ENCODE results near the gene ANKRD13C.
A peak's percentile ranks its signal among the peaks of the same experiment; 100 is the strongest.

Gene ANKRD13C

GRCh38 chr1:70295749-70296148, 58.8 kb downstream of the ANKRD13C start:
- no peak for DNase-seq (ENCODE audit: low spot score)

- DNase-seq (ENCODE audit: low spot score), result no peak
These were observed 61.2 kb downstream of the ANKRD13C start for GRCh38 chr1:70293186-70293843.

- no peak for DNase-seq (ENCODE audit: low spot score)
These were observed 64.3 kb downstream of the ANKRD13C start for GRCh38 chr1:70290218-70290617.

GRCh38 chr1:70288166-70288565, 66.4 kb downstream of the ANKRD13C start:
- no peak for DNase-seq (ENCODE audit: low spot score)

GRCh38 chr1:70286453-70286852, 68.1 kb downstream of the ANKRD13C start:
- DNase-seq (ENCODE audit: low spot score), result no peak

- no peak for DNase-seq (ENCODE audit: low spot score)
These were observed 70.2 kb downstream of the ANKRD13C start for GRCh38 chr1:70284366-70284765.

GRCh38 chr1:70278710-70279109, 75.8 kb downstream of the ANKRD13C start:
- DNase-seq (ENCODE audit: low spot score), result no peak

- DNase-seq (ENCODE audit: low spot score), result no peak
These were observed 76.6 kb downstream of the ANKRD13C start for GRCh38 chr1:70277875-70278274.

- DNase-seq (ENCODE audit: low spot score), result no peak
These were observed 88.6 kb downstream of the ANKRD13C start for GRCh38 chr1:70265946-70266345.

- no peak for DNase-seq (ENCODE audit: low spot score)
These were observed 89.7 kb downstream of the ANKRD13C start for GRCh38 chr1:70264839-70265238.

GRCh38 chr1:70256664-70257063, 97.9 kb downstream of the ANKRD13C start:
- no peak for DNase-seq (ENCODE audit: low spot score)

- DNase-seq (ENCODE audit: low spot score), result no peak
These were observed 105.8 kb downstream of the ANKRD13C start for GRCh38 chr1:70248729-70249128.

GRCh38 chr1:70247768-70248167, 106.8 kb downstream of the ANKRD13C start:
- DNase-seq (ENCODE audit: low spot score), result no peak

GRCh38 chr1:70247122-70247521, 107.4 kb downstream of the ANKRD13C start:
- DNase-seq (ENCODE audit: low spot score), result no peak

- DNase-seq (ENCODE audit: low spot score), result no peak
These were observed 114.6 kb downstream of the ANKRD13C start for GRCh38 chr1:70239940-70240339.

- DNase-seq (ENCODE audit: low spot score), result no peak
These were observed 119.8 kb downstream of the ANKRD13C start for GRCh38 chr1:70234733-70235132.

GRCh38 chr1:70231475-70231874, 123.0 kb downstream of the ANKRD13C start:
- DNase-seq (ENCODE audit: low spot score), result no peak

GRCh38 chr1:70228670-70229069, 125.9 kb downstream of the ANKRD13C start:
- DNase-seq (ENCODE audit: low spot score), result no peak

- no peak for DNase-seq (ENCODE audit: low spot score)
These were observed 127.1 kb downstream of the ANKRD13C start for GRCh38 chr1:70227439-70227838.

- no peak for DNase-seq (ENCODE audit: low spot score)
These were observed 129.6 kb downstream of the ANKRD13C start for GRCh38 chr1:70224954-70225353.

- no peak for DNase-seq (ENCODE audit: low spot score)
These were observed 131.7 kb downstream of the ANKRD13C start for GRCh38 chr1:70222716-70223235.

GRCh38 chr1:70221238-70222121, 133.0 kb downstream of the ANKRD13C start, which contains the start of gene SRSF11:
Gene SRSF11 (plus strand): TSS chr1:70221380. CDS start chr1:70221637, 257 bp downstream.
- peak; percentile 65 for DNase-seq (ENCODE audit: low spot score)

All from HuH-7.5 (cell line).